HEK293T (cell line): ENCODE data around the gene ZNF618.

ENCODE experiments used
- HDGF ChIP-seq: fragments of 450-650 bp; IDR thresholded peaks from 2 replicates; pipeline ENCODE4 v1.6.1; 2017; ENCODE audit warnings: antibody characterized with exemption, borderline replicate concordance
- LEF1 ChIP-seq: fragments of 450-650 bp; IDR thresholded peaks from 2 replicates; pipeline ENCODE4 v1.6.1; 2017; ENCODE audit warnings: mild to moderate bottlenecking, borderline replicate concordance
- TARDBP ChIP-seq: fragments of 450-650 bp; IDR thresholded peaks from 2 replicates; pipeline ENCODE4 v1.6.1; 2016

DNA sequence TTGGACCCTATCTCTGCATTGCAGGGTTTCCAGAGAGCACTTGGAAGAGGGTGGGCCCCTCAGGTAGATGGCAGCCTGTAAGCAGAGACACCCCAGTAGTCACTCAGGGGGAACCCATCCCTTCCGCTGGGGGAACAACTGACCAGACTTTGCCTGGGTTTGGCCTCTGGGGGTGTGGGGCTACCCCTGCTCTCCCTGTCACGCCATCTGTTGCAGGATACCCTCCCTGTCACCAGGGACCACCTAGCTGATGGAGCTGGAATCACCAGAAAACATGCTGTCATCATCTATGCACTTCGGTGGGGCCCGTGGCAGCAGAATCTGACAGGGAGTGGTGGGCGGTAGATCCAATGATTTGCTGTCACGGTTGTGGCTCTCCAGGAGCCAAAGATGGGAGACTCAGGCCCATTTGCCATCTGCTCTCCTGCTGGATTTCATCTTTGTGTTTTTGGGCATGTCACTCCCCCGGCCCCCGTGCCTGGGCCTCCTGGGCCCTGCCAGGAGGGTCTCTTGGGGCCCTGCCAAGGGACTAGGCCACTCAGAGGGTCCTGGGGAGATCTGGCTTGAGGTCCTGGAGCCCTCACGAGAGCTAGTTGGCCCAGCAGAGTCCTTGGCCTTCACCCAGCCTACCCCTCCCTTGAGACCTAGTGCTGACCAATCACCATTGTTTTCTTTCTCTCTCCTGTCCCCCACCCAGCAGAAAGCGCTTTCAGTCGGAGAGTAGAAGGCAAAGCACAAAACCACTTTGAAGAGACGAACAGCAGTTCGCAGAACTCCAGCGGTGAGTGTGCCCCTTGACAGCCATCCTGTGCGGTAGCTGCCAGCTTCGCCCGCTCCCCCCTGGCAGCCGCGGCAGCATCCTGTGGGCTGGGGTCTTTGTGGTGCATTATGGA, 156.1 kb downstream of the ZNF618 start:
- TF ChIP-seq TARDBP (no peak), HDGF (no peak), LEF1 (no peak)
